ENCODE results near the gene CEND1.

The CEND1 gene

GRCh38 chr11:811446-812245, 21.8 kb upstream of the CEND1 start:
- no peak for DNase-seq (ENCODE audit: low spot score)

- DNase-seq (ENCODE audit: low spot score), result no peak
Observed at GRCh38 chr11:810040-810567, 20.2 kb upstream of the CEND1 start.

DNA sequence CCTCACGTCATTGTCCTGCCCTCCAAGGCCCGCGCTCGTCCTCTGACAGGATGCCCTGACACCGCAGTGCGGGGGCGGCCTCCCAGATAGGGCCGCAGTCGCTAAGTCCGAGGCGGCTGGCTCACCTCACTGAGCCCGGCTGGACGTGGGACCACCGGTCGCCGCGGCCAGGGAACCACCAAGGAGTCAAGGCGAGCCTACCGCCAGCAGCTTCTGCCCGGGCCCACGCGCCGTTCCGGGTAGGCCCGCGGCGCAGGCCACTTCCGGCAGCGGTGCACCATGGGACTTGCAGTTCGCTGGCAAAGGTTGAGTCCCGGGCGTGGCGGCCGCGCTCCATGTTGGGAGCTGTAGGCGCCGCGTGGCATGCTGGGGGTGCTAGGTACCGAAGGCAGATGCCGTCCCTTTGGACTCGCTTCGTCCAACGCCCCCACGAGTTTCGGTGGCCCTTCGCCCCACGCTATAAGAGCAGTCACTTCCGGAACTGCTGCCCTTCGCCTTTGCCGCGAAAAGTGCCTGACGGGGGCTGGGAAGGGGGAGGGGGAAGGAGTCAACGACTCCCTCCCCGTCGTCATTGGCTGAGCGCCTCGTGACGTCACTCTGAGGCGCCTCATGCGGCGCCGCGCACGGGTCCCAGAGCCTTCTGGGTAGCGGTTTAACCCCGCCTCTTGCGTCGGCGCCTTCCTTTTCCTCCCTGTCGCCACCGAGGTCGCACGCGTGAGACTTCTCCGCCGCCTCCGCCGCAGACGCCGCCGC, 19.6 kb upstream of the CEND1 start, which contains the start of gene RPLP2:
TSS of gene RPLP2 (plus strand) at position 681 of the 753 bp plus-strand sequence. CDS start 268 bp downstream, outside the sequence.
- DNase-seq (ENCODE audit: low spot score), result peak; percentile 96

- peak; percentile 84 for DNase-seq (ENCODE audit: low spot score)
Observed at GRCh38 chr11:808427-809286, 18.8 kb upstream of the CEND1 start.

GRCh38 chr11:804599-804964, 14.7 kb upstream of the CEND1 start:
- DNase-seq (ENCODE audit: low spot score), result no peak

DNA sequence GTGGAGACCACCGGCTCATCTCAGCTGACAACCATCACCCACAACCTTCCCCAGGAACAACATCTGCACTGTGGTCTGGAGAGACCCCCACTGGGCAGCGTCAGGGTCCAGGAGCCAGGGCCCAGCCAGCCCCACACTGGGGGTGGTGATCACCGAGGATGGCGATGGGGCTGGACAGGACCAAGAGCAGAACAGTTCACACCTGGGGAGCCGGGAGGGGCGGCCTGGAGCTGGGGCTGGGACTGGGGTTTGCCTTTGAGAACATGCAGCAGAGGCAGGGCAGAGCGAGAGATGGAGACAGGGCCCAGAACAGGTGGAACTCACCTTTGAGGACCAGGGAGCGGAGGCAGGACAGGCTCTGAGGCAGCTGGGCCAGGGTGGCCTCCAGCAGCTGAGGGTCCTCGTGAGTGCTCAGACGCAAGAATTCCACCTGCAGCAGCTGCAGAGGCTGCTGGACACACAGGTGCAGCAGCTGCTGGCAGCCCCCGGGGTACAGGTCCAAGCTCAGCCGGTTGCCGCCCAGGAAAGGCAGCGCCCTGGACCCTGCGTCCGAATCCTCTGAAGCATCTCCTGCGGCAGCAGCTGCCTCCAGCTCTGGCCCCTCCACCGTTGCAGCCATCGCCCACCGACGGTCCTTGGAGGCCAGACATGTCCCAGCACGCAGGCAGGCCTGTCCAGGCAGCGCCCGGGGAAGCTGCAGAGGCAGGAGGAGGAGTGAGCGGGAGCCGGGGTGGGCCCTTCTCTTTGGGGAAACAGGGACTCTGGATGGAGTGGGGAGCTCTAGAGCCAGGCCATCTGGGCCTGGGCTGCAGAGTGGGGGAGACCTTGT, 14.1 kb upstream of the CEND1 start:
- no peak for DNase-seq (ENCODE audit: low spot score)

DNA sequence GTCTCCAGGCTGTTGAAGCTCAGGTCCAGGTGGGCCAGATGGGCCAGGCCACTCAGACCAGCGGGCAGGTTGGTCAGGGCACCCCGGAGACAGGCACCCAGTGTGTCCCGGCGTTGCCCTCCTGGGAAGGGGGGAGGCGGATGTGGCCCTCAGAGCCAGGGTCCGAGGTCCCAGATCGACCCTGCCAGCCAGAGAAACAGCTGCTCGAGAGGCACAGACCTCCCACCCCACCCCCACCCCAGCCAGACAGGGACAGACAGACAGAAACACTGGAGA, 13.5 kb upstream of the CEND1 start:
- no peak for DNase-seq (ENCODE audit: low spot score)

- no peak for DNase-seq (ENCODE audit: low spot score)
Observed at GRCh38 chr11:802693-803466, 13.0 kb upstream of the CEND1 start.

DNA sequence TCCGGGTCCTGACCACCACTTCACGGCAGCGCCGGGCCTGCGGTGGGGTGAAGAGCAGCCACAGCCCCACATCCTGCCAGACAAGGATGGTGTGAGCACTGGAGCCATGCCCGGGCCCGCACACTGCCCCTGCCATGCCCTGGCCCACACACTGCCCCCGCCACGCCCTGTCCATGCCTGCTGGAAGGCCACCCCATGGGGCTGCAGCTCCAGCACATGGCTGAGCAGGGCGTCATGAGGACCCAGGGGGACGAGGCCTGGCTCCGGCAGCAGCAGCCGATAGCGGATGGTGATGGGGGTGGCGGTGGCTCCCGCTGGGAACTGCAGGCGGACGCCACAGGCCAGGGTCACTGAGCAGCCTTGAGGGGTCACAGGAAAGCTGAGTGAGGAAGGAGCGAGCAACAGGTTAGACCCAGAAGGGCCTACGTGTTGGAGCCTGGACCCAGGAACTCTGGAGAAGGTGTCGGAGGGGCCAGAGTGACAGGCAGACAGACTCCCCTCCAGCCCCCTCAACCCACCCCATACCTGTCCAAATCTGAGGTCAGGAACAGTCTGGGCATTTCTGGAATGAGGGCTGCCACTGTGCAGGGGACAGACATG, 12.2 kb upstream of the CEND1 start:
- no peak for DNase-seq (ENCODE audit: low spot score)

DNA sequence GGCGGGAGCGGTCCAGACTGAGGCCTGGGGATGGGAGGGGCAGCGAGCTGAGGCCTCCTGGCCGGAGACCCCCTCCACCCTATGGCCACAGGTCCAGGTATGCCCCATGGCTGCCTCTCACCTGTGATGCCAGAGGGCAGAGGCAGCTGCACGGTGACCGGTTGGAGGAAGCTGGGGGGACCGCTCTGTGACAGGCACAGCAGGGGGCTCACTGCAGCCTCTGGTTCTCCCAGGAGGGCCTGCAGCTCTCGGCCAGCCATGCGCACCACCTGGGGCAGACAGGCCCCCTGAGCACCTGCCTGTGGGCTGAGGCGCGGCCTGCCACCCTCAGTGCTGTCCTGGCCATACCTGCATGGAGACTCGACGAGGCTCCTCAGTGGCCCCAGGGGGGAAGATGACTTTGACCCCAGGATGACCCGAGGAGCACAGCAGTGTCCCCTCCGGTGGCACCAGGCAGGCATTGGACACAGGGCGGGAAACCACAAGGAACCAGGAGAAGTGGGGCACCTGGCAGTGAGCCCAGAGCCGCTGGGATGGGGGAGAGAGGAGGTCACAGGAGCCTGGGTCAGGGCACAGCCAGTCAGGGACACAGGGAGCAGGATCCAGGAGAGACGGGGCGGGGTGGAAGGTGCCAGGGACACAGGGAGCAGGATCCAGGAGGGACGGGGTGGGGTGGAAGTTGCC, 11.3 kb upstream of the CEND1 start:
- no peak for DNase-seq (ENCODE audit: low spot score)

DNA sequence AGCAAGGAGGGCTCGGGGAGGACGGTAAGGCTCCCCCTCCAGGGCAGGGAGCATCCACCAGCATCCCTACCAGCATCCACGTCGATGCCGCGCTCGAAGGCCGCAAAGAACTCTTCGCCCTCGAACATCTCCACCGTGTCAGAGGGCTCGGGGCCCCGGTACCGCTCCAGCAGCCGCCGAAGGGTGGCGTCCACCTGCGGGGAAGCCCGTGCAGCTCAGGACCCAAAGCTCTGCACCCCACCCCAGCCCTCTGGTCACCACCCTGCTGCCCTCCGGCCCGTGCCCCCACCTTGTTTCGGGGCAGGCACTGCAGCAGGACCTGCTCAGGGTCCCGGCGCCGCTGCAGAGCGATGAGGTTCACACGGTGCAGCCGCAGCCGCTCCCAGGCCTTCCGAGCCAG, 10.6 kb upstream of the CEND1 start:
- no peak for DNase-seq (ENCODE audit: low spot score)

DNA sequence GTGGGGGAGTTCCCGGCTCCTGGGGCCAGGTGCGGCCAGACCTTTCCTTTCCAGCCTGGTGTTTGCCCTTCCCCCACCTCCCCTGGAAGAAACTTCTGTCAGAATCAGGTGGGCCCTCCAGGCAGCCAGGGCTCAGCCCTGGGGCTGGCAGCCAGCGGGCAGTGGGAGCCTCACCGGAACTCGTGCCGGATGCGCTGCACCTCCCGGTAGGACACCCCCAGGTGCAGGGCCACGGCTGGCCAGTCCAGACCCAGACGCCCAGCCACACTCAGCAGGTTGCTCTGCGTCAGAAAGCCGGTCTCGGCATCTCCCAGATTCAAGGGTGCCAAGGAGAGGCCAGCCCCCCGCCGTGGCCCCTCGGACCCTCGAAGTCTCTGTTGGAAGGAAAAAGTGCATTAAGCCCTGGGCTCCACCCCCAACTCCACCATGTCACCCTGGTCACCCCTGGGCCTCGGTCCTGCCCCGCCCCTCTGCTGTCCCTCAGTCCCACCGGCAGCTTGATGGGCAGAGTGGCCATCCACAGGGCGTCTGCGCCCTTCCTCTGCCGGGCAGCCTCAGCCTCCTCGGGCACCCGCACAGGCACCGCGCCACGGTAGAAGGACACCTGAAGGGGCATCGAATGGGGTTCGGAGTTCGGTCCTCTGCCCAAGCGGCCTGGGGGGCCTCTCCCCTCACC, 9.9 kb upstream of the CEND1 start:
- no peak for DNase-seq (ENCODE audit: low spot score)

- peak; percentile 95 for DNase-seq (ENCODE audit: low spot score)
Observed at GRCh38 chr11:798093-798713, 8.3 kb upstream of the CEND1 start, which contains the start of gene SLC25A22. Gene SLC25A22 (minus strand): TSS chr11:798281. CDS start chr11:795006, 3,275 bp downstream.

DNA sequence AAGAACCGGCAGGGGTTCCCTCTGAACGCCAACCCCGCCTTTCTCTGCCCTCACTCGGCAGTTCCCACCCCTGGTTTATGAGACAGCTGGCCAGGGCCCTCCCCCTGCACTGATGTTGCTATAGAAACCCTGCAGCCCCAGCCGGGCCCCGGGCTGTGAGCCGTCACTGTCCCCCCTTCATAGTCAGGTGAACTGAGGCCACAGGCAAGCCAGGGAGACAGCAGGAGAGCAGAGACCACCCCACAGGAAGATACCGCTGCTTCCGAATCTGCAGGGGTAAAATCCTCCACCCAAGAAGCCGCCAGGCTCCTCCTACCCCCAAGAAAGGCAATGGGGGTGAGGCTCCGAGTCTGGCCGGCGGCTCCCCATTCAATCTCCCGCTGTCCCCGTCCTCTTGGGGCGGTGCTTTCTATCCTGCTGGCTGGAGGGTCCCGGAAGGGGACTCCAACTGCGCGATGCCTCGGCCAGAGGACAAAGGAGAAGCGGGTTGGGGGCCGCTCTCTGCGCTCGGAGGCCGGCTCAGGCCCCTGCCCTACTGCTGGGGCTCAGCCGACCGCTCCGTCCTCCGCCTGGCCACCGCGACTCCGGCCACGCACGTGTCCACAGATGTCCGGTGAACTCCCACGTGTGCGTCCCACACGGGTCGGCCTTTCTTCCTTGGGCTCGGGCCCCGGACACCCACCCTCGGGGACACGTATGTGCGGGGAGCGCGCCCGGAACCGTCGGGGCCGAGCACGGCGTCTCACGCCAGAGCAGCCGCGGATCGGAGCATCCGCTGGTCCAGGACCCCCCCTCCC, 7.6 kb upstream of the CEND1 start:
- peak; percentile 87 for DNase-seq (ENCODE audit: low spot score)

DNA sequence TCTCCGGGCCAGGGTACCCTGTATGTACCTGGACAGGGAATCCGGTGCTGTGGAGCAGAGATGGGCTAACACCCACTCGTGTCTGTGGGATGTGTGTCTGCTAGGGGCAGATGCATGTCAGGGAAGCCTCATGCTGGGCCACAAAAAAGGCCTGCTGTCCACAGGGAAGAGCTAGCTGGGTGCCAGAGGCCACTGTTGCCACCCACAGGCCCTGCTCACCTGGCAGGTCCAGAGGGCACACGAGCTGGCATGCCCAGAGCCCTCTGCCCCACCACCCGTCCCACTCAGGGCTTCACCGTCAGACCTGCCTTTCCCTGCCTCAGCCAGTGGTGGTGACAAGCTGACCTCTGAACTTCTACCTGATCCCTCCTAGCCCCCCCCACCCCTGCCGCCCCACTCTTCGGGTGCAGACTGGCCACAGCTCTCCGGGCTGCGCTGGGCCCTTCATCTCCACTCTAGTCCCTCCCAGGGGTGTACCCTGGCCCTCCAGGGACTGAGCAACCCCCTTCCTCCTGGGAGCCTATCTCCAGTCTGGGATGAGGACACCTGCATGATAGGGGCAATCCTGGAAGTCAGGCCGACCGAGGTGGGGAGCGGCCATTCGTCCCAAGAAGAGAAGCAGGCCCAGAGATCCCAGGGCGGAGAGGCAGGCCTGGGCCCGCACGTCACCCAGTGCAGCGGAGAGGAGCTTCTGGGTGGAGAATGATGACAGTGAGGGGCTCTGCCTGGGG, 6.8 kb upstream of the CEND1 start:
- DNase-seq (ENCODE audit: low spot score), result peak; percentile 44

DNA sequence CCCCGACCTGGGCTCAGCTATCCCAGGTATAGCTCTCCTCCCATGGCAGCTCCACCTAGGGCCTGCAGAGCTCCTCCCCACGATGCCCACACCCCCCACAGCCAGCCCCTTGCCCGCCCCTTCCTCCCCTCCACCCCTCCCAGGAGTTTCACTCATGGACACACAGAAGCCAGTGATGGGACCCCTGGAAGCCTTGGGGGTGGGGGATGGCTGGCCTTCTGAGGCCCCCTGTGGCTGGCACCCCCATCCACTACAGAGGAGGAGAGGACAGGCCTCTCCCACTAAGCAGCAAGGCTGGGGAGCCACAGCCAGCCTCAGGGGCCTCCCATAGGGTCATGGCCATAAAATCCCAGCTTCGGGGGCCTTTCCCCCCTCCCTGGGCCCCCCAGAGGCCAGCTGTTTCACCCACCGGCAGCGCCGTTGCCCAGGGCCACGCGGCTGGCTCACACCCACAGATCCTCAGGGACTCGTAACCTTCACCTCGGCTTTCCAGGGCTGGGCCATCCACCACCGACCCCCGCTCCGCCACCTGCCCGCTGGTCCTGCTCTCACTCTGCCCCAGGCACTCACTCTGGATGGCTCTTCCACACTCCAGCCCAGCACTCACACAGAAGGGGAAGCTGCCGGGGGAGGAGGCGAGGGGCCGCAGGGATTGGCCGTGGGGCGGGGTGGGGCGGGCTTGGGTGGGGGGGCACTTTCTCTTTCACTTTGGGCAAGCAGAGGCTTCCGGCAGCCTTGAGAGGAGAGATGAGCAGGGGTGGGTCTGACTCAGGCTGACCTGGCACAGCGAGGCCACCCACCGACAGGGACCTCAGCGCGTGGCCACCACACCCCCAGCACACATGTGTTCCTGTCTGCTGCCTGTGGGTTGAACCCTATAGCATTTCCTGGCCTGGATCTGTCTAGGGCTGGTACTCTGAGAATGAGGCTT, 6.0 kb upstream of the CEND1 start:
- DNase-seq (ENCODE audit: low spot score), result peak; percentile 93

Data from GM03348 (cell line).